NCI-H1694 treated with DMSO at 0.1 percent for 48 hours (cell line): ENCODE measurements around the gene UBE4B.

Experiments used
- DNase-seq: peaks from one replicate; lab custom pipeline; 2025; lab: John Stamatoyannopoulos, UW

The UBE4B gene

GRCh38 chr1:10117132-10117531 lies 84.4 kb downstream of the UBE4B start:
- DNase-seq = no peak

- DNase-seq = no peak
These were observed 85.1 kb downstream of the UBE4B start for GRCh38 chr1:10117865-10118264.

GRCh38 chr1:10121688-10122087 lies 88.9 kb downstream of the UBE4B start:
- DNase-seq = no peak

- DNase-seq = no peak
These were observed 90.2 kb downstream of the UBE4B start for GRCh38 chr1:10122926-10123325.

GRCh38 chr1:10128101-10128765 lies 95.5 kb downstream of the UBE4B start:
- DNase-seq = no peak

GRCh38 chr1:10132316-10132715 lies 99.6 kb downstream of the UBE4B start:
- DNase-seq = no peak

- DNase-seq = no peak
These were observed 100.1 kb downstream of the UBE4B start for GRCh38 chr1:10132852-10133251.

GRCh38 chr1:10140981-10141380 lies 108.2 kb downstream of the UBE4B start:
- no peak for DNase-seq

GRCh38 chr1:10143961-10144485 lies 111.3 kb downstream of the UBE4B start:
- no peak for DNase-seq

- no peak for DNase-seq
These were observed 113.6 kb downstream of the UBE4B start for GRCh38 chr1:10146391-10146790.

GRCh38 chr1:10149231-10149630 lies 116.5 kb downstream of the UBE4B start:
- DNase-seq = no peak

GRCh38 chr1:10152709-10153284 lies 120.0 kb downstream of the UBE4B start:
- DNase-seq = peak; percentile 36

GRCh38 chr1:10155087-10155712 lies 122.4 kb downstream of the UBE4B start:
- DNase-seq = no peak

GRCh38 chr1:10160173-10160572 lies 127.4 kb downstream of the UBE4B start:
- no peak for DNase-seq

GRCh38 chr1:10160907-10161490 lies 128.2 kb downstream of the UBE4B start:
- DNase-seq = no peak

- no peak for DNase-seq
These were observed 129.0 kb downstream of the UBE4B start for GRCh38 chr1:10161541-10162290.

- no peak for DNase-seq
These were observed 136.3 kb downstream of the UBE4B start for GRCh38 chr1:10168912-10169514.

GRCh38 chr1:10170239-10170574 lies 137.4 kb downstream of the UBE4B start:
- DNase-seq = no peak

- DNase-seq = no peak
These were observed 138.5 kb downstream of the UBE4B start for GRCh38 chr1:10171105-10171767.

GRCh38 chr1:10171995-10172669 lies 139.4 kb downstream of the UBE4B start:
- DNase-seq = no peak

- DNase-seq = no peak
These were observed 140.8 kb downstream of the UBE4B start for GRCh38 chr1:10173582-10173981.
